Kidney capillary endothelial cell (primary cell): ENCODE measurements around the gene SSH2.
A peak's percentile ranks its signal among the peaks of the same experiment; 100 is the strongest.

Experiments
- DNase-seq: peaks from one replicate; pipeline ENCODE4 v3.0.0-alpha.2; 2018; ENCODE audit warnings: low spot score

Gene SSH2

DNA sequence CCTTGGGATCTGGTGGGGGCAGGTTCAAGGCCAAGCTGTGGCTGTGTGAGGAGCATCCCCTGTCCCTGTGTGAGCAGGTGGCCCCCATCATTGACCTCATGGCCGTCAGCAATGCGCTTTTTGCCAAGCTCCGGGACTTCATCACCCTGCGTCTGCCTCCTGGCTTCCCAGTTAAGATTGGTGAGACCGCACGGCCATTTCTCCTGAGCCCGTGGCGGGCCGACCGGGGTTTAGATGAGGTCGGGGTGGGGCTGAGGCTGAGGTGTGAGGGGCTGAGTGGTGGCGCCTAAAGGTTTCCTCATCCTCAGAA lies 318.0 kb downstream of the SSH2 start:
- no peak for DNase-seq

DNA sequence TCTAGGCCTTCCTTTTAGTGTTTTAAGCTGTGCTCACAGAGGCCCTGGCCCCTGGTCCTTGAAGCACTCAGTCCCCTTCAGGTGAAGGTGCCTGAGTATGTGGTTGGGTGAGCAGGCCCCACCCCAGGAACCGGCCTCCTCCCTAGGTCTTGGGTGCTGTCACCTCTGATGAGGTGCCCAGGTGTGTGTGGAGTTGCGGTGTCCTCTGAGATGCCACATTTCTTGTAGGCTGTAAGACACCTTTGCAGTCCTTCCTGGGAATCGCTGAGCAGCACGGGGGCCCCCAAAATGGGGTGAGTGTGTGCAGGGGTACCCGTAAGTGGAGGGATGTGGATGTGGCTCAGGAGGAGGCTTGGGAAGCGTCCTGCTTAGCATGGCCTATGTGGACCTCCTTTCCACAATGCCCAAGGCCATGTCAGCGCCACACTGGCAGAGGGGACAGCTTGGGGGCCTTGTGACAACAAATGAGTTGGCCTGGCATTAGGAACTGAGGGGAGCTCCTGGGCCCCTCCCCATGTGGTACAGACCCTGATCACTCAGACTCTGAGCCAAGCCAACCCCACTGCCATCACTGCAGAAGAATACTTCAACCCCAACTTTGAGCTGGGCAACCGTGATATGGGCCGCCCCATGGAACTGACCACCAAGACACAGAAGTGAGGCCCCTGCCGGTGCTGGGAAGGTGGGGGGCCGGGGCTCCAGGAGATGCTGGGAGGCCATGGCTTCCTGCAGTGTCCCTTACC lies 318.5 kb downstream of the SSH2 start:
- no peak for DNase-seq

DNA sequence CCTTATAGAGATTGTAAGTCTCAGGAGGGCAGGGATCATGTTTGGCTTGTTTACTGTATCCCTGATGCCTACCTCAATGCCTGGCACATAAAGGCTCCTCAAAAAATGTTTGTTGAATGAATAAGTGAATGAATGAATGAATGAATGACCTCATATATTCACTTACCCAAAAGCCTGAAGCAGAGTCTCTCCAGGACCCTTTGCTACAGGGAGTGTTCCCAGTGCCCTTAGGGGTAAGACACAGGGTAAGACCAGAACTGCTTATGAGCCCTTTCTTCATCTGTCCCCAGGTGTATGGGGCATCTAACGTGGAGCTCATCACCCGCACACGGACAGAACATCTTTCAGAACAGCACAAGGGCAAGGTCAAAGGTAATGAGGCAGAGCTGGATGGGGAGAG lies 319.6 kb downstream of the SSH2 start:
- no peak for DNase-seq

DNA sequence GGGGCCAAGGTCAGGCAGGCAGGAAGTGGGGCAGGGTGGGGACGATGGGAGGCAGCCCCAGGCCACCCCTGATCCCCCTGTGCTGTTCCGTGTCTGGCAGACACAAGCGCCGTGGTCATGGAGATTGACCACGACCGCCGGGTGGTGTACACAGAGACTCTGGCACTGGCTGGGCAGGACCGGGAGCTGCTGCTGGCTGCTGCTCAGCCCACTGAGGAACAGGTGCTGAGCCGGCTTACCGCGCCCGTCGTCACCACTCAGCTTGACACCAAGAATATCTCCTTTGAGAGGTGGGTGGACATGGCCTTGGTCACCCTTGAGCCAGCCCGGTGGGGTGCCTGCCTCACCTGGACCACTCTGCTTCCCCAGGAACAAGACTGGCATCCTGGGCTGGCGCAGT lies 321.0 kb downstream of the SSH2 start:
- no peak for DNase-seq

DNA sequence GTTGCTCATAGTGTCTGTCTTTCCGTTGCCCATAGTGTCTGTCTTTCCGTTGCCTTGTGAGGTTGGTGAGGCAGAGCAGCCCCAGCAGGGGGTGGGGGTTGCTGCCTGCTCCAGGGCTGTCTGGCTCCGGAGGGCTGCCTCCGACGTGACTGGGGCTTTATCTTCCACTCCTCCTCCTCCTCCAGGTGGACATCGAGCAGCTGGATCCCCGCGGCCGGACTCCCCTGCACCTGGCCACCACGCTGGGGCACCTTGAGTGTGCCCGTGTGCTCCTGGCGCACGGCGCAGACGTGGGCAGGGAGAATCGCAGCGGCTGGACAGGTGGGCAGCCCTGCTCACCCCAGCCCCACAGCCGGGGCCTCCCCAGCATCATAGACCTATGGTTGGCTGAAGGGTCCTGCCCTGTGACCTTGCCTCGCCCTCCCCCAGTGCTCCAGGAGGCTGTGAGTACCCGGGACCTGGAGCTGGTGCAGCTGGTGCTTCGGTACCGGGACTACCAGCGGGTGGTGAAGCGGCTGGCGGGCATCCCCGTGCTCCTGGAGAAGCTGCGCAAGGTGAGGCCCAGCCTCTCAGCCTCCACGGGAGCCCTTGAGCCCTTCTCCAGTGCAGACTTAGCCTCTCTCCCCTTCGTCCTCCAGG lies 322.4 kb downstream of the SSH2 start:
- DNase-seq, result no peak

DNA sequence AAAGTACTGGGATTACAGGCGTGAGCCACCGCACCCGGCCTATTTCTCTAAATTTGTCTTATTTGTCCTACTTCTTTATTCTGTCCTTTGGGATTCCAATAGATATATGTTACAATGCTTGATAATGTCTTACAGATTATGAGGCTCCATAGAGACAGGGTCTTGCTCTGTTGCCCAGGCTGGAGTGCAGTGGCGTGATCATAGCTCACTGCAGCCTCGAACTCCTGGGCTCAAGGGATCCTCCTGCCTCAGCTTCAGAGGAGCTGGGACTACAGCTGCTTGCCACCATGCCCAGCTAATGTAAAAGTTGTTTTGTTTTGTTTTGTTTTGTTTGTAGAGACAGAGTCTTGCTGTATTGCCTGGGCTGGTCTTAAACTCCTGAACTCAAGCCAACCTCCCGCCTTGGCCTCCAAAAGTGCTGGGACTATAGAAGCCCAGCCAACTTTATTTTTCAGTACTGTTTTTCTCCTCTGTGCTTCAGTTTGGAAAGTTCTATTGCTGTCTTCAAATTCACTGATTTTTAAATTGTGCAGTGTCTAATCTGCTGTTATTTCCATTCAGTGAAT lies 326.8 kb downstream of the SSH2 start:
- no peak for DNase-seq

DNA sequence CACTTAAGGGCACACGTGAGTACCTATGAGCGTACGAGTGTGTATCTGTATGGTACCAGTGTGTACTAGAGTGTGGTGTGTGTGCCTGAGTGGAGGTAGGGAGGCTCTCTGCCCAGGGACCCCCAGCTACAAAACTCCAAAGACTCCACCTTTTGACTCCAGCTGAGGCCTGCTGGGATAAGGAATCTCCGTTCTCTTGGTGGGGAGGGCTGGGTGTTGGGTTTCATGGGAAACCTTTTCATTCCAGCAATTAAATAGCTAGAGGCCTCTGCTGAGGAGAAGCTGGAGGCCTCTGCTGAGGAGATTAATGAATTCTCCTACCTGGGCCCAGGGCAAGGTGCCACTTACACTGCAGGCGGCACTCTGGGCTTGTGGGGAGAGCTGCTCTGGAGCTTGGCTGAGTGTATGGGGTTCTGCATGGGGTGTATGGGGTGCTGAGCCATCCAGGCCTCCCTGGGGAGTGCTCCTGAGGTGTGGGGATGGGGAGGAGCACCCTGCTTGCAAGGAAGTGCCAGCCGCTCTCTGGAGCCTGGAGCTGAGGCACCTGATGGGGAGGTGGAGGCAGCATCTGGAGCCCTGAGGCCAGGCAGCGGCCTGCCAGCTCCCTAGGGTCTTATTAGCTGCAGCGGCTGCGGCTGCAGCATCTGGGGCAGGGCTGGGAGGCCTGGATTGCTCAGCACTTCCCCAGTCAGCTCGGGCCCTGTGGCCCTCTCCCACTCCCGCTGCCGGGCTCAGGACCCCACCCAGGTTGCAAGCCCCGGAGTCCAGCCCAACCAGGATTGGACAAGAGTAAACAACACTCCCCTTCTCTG lies 332.5 kb downstream of the SSH2 start:
- DNase-seq, result no peak

DNA sequence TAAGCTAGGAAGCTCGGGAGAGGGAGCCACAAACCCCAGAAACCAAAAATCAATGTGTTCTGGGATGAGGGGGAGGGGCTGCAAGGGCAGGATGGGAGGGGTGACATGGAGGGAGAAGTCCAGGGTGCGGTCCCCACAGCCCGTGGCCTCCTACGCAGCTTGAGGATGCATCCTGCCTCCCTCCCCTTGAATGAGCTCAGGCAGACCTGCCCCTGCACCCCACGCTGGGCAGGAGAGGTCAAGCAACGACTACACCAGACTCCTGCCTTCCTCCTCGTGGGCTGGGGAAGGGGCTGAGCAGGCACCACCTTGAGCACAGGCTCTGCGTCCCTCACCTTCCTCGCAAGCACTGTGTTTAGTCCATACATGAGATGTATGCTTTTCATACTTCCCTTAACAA lies 333.2 kb downstream of the SSH2 start:
- no peak for DNase-seq

DNA sequence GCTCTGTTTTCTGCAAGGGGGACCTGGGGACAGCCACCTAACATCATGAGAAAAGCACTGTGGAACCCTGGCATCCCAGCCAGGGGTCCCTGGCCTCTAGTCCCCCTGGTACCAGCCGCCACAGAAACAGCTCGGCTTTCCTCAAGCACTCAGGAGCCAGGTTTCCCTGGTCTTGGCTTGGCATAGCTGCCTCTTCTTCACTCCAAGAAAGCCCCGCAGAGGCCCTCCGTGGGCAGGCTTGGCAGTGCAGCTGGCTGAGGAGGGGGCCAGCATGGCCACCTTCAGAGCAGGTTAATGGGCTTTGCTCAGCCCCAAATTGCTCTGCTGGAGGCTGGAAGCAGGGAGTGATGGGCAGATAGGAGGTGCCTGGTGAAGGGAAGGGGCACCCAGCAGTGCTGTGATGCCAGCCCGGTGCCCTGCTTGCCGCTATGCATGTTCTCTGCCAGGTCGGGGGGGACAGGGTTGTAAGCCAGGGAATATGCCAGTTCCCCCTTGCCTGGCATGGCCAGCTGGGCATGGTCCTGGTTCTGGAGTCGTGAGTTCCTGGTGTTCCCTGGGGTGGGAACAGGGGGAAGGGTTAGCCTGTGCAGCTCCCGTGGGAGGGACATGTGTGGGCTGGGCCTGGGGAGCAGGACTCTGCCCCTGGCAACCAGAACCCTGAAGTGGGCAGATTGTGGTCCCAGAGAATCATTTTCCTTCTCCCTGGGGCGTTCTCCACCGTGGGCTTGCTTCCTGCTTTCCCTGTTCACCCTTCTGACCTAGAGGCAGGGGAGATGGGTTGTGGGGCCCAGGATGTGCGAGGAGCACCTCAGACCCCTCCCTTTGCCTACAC lies 333.9 kb downstream of the SSH2 start:
- no peak for DNase-seq

DNA sequence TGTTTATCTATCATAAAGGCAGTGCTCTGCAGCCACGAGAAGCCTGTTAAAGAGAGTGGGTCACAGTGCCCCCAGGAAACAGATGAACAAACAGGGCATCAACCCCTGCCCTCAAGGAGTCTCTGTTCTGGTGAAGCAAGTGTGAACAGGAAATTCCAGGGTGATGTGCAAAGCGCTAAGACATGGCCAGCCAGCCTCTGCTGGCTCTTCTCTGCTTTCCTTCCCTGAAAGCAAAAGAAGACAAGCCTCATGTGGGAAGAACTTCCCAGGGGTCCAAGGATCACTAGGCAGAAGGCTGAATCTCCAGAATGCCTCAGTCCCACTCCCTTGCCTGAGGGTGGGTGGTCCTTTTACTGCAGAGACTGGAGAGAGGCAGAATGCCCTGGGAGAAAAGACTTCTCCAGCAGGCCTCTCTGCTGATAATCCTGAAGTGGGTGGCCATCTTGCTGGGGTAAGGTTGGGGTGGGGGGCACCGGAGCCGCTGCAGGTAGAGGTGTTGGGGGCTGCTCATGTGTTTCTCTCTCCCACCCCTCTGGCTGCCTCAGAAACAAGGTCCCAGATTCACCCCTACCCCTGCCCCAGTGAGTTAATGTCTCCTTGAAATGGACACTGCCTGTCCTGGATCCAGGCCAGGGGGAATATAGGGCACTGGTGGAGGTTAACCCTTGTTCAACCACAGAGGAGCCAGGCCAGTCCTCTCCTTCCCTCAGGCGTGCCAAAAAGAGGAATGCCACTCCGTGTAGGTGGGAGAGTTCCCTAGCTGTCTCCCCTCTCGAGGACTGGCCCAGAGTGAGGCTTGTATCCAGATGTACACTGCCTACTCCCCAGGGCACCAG lies 334.7 kb downstream of the SSH2 start:
- no peak for DNase-seq

DNA sequence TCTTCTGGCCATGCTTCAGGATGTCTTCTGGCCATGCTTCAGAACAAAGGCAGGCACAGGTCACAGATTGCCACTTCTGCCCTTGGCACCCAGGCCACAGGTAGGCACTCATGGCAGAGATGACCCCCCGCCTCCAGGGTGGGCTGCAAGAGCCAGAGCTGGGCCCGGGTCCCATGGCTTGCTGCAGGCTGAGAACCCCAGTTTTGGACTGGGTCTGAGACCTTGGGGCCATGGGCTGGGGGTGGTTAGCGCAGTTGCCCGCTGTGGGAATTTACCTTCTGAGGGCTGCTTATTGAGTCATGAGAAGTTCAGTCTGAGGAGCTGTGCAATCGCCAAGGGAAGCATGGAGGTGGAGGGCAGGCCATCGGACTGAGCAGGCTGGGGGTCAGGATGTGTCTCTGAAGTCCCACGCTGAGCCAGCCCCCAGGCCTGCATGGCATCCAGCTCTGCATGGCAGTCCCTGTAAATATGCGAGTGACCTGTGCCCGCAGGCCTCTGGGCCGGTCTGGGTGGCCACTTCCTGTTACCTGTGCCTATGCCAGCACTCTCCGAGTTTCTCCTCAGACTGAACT lies 335.4 kb downstream of the SSH2 start:
- DNase-seq, result no peak

DNA sequence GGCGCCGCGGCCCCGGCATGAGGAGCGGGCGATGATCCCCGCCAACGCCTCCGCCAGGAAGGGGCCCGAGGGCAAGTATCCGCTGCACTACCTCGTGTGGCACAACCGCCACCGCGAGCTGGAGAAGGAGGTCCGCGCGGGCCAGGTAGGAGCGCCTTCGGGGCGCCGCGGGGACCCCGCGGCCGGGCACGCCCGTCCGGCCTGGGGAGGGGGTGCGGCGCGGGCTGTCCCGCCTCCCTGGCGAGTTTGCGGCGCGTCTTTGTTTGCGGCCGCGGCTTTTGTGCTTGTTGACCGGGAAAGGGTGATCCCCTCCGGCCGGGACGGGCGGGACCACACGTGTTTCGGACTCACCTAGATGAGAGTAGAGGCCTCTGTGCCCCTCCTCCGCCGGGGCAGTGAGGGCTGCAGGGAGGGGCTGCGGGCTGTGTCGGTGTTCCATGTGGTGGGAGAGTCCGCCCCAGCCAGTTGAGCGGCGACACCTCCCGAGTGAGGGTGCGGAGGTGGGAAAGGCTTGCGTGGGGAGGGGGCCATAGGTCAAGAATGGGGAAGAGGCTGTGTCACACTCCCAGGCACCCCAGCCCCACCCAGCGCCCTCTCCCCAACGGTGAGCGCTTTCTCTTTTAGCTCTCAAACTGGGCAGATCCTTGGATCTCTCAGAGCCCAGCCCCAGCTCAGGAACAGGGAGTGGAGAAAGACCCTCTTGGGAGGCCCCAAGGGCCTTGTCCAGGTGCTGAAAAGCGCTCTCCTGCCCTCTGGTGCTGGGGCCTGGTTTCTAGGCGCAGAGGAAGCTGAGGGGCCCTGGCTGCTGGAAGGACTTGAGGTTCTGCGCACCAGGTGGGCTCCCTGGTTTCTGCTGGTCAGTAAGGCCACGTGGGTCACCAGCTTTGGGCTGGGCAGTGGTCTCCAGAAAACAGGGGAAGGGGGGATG lies 336.2 kb downstream of the SSH2 start:
- DNase-seq, result no peak

DNA sequence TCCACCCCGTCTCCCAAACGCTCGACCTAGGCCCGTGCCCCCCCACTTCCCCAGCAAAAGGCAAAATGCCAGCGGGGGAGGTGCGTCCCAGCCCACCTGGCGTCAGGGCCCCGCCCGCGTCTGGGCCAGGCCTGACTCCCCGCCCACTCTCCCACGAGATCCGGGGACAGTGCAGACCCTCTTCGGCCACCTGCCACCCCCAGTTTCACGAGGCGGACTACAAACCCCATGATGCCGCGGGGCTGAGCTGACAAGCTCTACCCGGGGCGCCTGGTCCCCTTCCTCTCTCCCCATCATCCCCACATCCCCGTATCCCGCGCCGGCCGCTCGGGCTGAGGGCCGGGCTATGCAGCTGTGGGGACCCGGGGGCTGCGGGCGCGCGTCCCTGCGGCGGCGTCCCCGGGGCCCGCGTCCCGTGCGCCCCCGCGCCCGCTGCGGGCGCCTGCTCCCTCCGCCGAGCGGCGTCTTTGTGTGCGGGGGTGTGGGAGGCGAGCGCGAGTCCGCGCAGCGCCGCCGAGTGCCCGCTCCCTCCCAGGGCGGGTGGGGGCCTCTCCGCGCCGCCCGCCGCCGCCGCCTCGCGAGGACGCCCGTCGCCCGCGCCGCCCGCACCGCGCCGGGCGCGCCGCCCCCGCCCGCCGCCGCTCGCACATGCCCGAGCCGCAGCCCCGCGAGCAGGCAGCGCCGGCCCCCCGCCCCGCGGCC lies 337.0 kb downstream of the SSH2 start, which contains the start of gene ANKRD13B:
Gene ANKRD13B (plus strand): TSS at position 283 of the 702 bp plus-strand sequence. CDS start 490 bp downstream, outside the sequence.
- DNase-seq, result no peak

DNA sequence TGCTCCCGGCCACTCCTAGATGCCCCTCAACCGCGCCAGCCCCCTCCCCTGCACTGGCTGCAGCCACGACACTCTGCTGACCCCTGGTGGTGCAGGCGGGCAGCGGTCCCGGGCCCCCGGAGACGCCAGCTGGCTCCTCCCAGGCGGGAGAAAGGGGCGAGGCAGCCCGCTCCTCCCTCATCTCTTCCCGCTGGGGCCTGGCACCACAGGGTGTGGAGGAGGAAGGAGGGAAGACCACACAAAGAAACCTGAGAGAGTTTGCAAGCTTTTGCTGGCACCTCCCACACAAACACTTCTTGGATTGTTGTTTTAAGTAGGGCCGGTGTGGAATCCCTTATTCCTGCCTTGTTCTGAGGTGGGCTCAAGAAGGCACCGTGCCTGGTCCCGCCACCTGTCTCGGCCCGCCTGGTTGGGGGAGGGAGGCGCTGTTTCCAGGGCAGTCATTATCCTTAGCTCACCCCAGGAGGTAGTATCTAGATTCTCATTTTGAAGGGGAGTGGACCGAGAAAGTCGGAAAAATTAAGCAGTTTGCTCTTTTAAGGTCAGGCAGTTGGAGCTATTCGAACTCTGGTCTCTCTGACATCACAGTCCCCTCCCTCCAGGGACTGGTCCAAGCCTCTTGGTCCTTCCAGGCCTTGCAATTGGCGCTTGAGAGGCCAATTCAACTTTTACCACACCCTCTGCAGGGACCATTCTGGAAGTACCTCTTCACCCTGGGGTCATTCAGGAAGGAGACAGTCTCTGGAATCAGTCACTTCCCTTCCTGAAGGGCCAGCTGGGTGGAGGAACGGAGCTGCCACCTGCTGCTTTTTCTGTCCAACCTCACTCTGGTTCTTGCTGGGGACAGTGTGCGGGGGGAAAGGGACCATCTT lies 338.1 kb downstream of the SSH2 start:
- DNase-seq, result peak; percentile 85

DNA sequence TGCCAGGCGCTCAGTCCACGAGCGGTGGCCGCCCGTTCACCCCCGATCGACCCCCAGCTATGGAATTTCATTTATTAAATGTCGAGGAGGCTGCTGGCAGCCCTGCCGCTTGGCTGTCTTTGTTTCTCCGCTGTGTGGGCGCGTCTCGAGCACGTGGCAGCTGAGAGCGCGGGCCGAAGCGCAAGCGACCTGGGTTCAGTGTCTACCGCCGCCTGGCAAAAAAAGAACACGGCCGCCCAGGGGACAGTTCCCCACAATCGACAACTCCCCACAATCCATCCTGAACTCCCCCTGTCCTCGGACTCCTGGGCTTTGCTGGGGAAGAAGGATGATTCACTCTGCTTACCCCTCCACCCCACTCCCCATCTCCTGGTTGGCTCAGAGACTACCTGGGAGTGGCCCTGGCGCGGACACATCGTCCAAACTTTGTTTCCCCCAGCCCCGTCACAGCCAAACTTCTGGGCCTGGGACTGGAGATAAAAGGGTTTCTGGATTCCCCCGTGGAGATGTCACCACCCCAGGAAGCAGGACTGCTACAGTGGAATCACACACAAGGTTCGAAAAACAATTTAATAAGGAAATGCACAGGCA lies 338.8 kb downstream of the SSH2 start:
- DNase-seq, result no peak

DNA sequence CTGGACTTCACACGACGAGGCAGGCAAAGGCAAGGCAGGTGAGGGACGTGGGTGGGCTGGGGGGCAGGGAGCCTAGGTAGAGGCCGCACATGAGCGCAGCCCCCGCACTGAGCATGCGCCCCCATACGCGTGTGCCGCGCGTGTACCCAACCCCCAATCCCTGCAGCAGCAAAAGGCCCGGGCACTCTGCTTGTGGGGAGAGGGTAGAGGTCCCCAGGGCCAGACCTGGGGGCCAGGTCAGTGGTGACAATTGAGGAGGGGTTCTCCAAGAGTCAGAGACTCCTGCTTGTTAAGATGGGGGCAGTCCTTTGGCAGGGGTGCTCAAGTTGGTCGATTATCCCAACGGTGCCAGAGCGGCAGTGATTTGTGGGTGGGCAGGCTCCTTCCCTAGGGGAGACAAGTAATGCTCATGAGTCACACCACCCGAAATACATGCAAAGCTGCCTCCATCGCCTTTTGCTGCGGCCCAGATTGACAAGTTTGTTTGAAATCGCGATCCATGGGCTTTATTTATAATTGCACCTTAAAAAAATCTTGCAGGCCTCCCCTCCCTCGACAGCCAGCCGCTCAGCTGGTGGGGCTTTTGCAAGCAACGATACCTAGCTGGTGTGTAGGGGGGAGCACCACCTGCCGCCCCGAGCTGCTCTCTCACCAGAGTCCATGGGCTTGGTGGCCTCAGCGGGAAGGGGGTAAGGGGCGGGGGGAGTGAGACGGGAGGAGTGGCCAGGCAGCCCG lies 339.4 kb downstream of the SSH2 start:
- DNase-seq, result no peak
